Measurements from ENCODE around the gene STMND1.

The STMND1 gene

DNA sequence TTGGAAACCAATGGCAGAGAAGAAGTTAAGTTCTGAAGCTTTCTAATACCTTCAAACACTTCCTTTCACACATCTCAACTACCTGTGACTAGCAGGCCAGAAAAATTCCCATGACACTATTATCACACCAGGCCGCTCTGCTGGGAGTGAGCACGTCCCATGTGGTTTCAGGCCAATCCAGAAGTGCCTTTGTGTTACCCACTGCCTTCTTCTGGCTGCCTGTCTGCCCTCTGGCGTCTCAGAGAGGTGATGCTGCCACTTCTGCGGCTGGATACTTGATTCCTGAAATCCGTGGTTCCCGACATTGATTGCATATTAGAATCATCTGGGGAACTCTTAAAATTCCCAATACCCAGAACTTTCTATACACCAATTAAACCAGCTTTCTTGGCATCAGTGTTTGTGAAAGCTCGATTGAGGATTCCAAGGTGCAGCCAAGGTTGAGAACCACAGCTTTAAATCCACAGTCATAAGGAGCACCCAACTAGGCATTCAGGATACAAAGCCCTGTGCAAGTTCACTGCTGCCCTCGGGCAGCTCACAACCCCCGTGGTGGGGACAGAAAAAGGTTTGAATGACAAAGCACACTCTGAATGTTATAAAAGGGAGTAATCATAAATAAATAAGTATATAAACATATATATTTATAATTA is 65.6 kb downstream of the STMND1 start:
- peak; percentile 74 to 80 for DNase-seq

DNA sequence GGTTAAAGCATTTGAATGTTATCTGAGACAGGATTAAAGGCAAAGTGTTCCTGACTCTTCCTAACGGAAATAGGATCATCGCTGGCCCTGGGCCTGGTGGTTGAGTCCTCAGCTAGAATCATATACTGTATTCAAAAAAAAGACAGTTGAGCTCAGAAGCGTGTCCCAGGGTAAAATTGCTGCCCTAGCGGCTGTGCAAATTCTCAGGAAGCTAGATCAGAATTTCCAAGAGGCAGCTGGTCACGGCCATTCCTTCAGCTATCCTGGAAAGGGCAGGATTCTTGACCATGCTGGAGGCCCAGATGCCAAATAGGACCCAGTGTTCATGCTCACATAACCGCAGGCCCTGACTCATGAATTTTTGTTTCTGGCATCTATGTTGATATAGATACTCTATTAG is 67.4 kb downstream of the STMND1 start:
- DNase-seq = no peak

DNA sequence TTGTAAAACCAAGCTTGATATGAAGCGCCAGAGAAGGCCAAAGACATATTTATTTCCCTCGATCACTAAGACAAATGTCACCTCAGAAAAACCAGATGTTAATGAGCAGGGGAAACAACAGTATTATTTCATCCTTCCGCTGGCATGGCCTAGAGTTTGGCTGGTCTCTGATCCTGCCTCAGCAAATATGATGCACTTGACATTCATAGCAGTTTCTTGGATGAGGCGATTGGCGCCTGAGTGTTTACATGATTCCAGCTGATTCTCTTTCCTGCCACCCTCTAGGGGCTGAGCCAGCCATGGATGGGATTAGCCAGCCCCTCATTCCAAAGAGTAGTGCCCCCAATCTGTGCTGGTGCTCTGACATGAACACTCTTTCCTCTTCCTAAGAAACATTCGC is 67.9 kb downstream of the STMND1 start:
- DNase-seq = no peak

DNA sequence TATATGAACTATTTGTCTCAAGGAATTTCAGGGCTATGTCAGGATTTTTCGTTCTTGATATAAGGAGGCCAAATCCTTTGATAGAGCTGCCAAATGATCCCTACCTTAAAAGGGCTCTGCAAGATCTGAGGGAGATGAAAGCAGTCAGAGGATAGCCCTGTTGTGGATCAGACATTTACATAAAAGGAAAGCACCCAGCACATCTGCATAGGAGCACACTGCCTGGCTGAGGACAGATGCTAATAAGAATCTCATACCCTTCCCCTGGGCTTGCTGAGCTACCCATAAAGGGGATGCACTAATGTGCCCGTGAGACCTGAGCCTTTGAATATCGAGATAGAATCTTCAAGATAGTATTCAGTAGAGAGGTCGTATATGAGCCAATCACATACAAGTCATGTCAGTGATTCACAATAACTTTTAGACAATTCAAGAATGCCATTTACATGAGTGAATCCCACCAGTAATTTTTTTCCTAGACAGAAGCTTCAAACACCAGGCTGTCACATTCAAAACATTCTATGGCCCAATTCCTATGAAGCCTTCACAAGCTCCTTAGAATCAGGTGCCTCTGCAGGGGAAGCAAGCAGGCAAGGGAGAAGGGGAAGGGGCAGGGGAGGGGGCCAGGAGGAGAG is 71.1 kb downstream of the STMND1 start:
- DNase-seq = peak; percentile 39 to 76

DNA sequence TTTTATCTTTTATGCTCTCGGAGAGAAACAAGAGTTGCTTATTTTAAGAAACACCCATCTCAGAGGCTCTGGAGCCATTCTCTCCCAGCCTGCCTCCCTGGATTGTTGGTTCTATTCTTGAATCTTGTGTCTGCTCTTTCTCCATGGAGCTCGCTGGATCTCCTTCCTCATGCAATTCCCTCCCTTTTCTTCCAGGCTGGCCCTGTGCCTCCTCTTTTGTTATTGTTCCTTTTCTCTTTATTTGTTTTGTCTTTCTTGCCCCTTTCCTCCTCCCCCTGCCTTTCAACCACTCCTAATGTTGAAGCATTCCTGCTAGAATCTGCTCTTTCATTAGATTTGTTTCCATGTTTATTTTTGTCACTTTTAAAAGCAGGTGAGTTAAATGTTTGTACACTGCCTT is 76.5 kb downstream of the STMND1 start:
- no peak for DNase-seq

DNA sequence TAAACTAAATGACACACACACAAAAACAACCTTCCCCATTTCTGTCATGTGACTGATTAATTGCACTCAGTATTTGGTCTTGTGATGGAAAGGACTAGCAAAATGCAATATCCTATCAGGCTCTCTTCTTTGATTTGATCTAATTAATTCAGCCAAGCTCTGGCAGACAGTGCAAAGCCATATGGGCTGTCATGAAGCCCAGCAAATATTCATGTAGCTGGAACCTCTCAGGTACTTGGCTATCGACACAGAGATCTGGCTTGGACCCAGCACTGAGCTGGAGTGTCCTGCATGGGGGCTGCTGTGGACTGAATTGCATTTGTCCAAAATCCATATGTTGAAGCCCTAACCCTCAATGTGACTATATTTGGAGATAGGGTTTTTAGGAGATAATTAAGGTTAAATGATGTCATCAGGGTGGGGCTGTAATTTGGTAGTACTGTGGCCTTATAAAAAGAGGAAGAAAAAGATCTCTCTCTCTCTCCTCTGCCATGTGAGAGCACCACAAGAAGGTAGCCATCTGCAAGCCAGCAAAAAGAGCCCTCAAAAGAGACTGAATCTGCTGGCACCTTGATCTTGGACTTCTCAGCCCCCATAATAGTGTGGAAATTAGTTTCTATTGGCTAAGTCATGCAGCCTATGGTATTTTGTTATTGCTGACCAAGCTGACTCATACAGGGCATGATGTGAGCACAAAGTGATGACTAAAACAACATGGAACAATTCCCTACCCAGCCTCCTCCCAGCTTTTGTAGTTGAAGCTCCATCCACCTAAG is 77.1 kb downstream of the STMND1 start:
- no peak for DNase-seq

DNA sequence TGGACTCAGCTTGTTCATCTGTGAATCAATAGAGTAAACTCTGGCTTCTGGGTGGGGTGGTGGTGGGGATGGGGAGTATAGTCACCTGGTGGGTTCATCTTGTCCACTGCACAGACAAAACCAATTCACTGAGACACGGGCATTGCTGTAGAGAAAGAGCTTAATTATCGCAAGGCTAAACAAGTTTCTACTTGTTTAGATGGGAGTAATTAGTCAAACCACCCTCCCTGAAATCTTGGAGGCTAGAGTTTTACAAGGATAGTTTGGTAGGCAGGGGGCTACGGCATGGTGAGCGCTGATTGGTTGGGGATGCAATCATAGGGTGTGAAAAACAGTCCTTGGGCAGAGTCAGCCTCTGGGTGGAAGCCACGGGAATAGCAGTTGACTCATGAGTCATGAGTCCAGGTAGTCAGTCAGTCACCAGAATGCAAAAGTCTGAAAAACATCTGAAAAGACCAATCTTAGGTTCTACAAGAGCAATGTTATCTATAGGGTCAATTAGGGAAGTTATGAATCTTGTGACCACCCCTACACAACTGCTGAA is 77.8 kb downstream of the STMND1 start:
- no peak for DNase-seq

Data from NCI-H526 (cell line).